GM18870 (cell line): ENCODE measurements around the gene RPTOR.
"Not testable (repeated sequence)": the region's sequence is repeated elsewhere in the genome, so short reads cannot be mapped to it uniquely, and the experiment has no call there.

Experiments used
- ATAC-seq: cut with Tn5 transposase; IDR thresholded peaks from one replicate; pipeline ENCODE4 v1.9.1; 2021; ENCODE audit warnings: moderate library complexity; ENCODE audit not compliant: unreplicated experiment

Gene RPTOR

DNA sequence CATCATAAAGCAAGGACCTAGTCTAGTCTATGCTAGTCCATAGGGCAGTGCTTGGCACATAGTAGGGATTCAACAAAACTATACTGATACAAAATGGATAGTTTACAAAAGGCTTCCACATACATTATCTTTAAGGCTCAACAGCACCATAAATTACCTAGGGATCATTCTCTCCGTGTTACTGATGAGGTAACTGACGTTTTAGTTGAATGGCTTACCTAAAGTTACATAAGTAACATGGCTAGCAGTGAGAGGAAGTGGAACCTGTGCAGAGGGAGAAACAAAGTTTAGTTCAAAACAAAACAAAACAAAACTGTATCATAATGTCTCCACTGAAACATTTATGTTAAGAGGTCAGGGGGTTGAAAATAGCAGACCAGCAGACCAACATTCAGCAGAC, 7.9 kb downstream of the RPTOR start:
- ATAC-seq = no peak

DNA sequence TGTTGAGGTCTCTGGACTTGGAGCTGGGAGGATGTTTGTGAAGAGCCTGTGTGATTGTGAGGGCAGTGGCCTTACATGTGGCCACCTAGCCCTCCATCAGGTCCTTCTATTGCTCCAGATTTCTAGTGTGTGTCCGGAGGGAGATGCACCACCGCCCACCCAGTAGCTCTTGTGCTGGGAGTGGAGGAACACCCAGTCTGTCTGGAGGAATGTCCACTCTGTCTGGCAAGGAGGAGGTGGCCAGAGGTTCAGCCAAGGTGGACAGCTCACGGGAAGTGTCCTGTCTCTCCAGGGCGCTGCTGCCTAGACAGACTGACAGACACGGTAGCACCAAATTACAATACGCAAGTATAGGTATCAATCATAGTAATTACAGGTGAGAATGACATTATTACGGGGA, 10.6 kb downstream of the RPTOR start:
- no peak for ATAC-seq

DNA sequence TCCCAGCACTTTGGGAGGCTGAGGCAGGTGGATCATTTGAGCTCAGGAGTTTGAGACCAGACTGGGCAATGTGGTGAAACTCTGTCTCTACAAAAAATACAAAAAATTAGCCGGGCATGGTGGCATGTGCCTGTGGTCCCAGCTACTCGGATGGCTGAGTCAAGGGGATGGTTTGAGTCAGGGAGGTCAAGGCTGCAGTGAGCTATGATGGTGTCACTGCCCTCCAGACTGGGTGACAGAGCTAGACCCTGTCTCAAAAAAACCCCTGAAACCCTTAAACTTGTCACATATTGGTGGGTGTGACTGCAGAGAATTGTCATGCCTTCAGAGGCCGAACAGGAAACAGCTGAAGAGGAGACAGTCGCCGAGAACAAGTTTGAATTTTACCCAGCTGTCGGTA, 13.4 kb downstream of the RPTOR start:
- no peak for ATAC-seq

DNA sequence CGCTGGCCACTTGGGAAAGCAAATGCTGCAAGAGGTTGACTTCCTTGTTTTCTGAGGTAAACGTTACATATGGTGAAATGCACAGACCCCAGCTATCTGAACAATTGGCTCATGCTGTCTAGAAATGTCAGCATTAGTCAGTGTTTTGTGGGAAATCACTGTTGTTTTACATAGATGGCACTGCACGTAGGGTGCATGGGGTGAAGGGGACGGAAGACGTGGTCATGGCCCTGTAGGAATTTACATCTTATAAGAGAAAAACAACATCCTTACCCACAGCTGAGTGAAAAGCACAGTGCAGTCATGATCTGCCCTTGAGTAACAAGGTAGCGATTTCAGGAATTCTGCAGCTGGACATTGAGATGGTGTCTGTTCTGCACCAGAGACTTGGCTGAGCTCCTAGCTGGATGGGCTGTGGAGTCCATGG, 15.2 kb downstream of the RPTOR start:
- no peak for ATAC-seq

DNA sequence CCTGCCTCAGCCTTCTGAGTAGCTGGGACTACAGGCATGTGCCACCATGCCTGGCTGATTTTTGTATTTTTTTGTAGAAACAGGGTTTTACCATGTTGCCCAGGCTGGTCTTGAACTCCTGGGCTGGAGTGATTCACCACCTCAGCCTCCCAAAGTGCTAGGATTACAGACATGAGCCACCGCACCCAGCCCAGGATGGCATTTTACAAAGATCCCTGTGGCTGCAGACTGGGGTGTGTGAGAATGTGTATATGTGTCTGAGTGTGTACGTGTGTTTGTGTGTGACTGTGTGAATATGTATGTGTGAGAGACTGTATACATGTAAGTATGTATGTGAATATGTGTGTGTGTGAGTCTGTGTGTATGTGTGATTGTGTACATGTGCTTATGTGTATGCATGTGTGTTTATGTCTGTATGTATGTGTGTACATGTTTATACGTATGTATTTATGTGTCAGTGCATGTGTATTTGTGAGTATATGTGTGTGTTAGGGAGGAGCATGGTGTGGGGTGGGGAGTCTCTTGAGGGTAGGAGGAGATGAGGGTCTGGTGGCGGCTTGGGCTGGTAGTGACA, 17.0 kb downstream of the RPTOR start:
- ATAC-seq = no peak

DNA sequence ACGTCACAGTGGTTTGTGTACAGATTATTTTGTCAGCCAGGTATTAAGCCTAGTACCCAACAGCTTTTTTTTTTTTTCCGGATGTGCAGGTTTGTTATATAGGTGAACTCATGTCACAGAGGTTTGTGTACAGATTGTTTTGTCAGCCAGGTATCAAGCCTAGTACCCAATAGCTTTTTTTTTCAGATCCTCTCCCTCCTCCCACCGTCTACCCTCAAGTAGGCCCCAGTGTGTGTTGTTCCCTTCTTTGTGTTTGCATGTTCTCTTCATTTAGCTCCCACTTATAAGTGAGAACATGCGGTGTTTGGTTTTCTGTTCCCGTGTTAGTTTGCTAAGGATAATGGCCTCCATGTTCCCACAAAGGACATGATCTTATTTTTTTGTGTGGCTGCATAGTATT, 19.9 kb downstream of the RPTOR start:
- no peak for ATAC-seq

DNA sequence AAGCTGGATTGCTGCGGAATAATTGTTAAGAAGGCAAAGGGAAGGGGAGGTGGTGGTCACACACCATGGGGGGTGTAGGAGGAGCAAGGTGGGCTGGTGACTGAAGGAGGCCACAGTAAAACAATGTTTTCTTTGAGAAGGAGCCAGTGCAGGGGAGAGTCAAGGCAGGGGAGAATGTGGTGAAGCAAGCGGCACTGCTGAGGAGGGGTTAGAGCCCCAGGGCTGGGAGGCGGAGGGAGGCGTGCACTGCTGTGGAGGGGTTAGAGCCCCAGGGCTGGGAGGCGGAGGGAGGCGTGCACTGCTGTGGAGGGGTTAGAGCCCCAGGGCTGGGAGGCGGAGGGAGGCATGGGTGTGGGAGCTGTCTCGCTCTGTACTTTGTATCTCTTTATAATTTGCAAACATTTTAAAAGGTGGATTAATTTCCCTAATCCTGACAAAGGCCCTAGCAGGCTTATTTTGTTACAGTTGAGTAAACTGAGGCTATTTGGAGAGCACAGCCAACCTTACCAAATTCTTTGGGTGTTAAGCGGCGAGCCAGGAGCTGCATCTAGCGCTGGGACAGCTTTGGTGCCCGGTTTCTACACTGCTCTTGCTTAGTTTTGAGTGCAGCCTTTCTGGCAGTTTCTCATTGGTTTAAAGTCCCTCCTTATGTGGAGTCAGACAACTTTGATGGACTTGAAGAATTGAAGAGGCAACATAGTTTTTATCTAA, 20.9 kb downstream of the RPTOR start:
- no peak for ATAC-seq

DNA sequence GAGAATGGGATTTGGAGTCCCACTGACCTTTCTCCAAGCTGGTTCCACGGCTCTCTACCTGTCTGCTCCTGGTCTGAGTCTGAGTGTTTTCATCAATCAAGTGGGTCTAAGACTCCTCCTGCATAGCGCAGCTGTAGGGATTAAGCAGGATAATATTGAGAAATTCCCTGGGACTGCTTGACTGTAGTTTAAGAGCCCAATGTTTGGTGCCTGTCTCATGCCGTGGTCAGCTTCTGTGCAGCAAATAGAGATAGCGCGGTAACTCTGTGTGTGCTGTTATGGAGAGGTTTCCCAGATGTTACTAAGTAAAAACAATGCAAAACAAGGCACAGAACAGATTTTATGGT, 21.4 kb downstream of the RPTOR start:
- ATAC-seq = no peak

DNA sequence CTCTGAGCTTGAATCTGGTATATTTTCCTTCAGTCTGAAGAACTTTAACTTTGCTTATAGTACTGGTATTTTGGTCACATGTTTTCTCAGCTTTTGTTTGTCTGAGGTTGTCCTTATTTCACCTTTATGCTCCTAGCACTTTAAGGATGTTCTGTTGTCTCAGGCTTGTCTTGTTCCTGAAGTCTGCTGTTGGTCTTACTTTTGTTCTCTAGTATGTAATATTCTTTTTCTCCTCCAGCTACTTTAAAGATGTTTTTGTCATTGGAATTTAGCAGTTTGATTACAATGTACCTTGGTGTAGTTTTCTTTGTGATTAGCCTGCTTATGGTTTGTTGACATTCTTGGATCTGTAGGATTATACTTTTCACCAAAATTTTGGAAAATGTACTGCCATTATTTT, 23.6 kb downstream of the RPTOR start:
- no peak for ATAC-seq

DNA sequence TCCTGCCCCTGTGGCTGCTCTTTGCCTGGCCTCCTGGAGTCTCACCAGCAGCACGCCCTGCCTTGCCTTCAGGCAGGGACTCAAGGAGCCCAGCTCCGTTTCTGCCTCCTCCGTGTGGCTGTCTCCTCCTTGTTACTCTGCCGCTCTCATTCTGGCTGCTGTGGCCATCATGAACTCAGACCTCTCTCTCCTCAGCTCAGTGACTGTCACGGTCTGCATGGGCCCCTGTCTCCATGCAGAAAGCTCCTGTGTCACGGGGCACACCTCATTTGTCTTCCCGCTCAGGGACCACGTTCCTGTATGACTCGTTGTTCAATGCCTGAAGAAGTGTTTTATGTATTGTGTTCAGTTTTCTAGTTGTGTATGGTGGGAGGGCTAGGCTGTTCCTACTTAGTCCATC, 25.3 kb downstream of the RPTOR start:
- ATAC-seq = no peak

DNA sequence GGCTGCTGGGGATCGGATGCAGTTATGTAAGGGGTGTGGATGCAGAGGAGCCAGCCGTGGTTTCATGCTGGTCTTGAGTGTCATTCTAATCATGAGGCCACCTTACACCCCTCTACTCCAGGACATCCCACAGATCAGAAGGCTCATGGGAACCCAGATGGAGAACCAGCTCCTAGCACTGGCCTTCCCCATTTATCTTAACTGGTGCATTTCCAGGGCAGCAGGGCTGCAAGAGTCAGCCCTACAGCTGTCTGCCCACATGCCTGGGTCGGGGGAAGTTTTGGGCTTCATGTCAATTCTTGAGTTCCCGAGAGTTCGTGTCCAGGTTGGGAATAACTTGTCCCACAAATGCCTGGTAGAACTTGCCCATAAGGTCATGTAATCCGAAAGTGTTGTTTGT, 29.1 kb downstream of the RPTOR start:
- no peak for ATAC-seq

DNA sequence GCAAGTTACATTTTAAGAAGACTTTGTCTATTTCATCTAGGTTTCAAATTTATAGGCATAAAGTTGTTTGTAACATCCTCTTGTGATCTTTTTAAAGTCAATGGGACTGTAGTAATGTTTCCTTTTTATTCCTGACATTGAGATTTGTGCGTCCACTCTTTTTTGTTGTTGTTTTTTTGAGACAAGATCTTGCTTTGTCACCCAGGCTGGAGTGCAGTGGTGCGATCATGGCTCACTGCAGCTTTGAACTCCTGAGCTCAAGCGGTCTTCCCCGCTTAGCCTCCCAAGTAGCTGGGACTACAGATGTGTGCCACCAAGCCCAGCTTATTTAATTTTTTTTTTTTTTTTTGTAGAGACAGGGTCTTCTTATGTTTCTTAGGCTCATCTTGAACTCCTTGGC, 29.9 kb downstream of the RPTOR start:
- ATAC-seq = no peak

DNA sequence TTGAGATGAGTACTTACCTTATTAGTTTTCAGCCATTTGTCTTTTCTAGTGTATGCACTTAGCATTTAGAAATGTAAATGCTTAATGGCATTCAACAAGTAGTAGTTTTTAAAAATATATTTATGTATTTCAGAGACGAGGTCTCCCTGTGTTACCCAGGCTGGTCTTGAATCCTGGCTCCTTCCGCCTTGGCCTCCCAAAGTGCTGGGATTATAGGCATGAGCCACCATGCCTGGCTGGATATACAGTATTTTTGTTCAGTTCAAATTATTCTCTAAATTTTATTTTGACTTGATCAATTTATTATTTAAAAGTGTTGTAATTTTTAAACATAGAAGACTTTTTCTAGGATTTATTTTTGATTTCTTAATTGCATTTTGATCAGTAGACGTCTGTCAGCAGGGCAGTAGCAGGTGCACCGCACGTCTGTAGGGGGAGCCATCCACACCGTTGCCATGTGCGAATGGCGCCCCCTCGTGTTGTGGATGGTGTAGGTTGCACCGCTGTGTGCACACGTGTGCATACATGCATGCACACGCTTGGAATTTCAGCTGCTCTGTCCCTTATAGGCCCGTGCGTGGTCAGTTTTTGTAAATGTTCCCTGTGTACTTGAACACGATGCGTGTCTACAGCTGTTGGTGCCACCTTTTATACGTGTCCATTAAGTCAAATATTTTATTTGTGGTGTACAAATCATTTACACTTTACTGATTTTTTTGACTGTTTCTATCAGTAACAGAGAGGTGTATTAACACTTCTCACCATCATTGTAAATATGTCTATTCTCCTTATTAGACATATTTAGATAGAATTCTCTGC, 30.6 kb downstream of the RPTOR start:
- no peak for ATAC-seq

DNA sequence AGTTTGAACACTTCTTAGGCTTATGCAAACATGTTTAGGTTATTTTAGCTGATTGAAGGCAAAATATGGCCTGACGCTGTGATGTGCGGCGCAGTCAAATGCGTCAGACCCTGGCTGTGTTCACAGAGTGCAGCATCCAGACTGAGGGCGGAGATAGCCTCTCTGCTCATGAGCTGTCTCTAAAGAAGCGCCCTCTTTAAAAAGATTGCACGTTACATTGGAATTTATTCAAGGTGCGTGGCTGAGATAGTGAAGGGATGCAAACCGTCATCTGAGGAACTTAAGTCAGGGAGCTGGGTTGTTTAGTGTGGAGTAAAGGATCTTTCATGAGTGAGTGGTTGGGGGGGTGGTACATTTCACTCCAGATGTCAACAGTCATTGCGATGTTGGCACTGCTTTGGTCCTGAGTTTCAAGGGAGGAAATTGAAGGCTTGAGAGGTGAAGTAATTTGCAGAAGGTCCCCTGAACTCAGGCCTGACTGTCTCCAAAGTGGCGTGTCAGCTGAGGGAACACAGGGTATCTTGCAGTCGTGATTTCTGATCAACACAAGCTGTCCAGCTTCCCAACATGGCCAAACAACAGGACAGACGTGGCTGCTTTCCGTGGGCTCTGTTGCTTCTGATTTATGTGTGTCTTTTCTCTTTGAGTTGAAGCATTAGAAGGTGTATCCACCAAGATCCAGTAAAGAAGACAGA, 33.4 kb downstream of the RPTOR start:
- ATAC-seq = no peak

DNA sequence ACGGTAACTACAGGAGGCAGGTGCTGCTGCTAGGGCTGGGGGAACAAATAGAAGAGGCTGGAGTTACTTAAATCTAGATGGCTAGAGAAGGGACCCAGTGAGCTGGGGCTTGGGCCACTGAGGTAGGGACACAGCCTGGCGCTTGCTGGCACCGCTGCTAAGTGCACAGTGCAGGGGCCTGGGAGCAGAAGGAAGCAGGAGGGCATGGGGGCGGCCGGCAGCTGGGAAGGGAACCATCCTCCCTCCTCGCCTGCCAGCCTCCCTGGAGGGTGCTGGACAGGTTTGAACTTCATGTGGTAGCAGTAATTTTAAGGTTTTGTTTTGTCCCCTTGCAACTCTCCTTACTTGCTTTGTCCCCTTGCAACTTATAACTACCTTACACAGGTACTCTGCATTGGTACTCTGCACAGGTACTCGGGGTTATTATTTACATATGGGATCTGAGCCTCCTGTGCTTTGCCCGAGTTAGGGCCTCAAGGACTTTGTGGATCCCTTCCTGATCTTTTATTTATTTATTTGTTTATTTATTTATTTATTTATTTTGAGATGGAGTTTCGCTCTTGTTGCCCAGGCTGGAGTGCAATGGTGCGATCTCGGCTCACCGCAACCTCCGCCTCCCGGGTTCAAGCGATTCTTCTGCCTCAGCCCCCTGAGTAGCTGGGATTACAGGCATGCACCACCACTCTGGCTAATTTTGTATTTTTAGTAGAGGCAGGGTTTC, 34.2 kb downstream of the RPTOR start:
- not testable (repeated sequence) for ATAC-seq

DNA sequence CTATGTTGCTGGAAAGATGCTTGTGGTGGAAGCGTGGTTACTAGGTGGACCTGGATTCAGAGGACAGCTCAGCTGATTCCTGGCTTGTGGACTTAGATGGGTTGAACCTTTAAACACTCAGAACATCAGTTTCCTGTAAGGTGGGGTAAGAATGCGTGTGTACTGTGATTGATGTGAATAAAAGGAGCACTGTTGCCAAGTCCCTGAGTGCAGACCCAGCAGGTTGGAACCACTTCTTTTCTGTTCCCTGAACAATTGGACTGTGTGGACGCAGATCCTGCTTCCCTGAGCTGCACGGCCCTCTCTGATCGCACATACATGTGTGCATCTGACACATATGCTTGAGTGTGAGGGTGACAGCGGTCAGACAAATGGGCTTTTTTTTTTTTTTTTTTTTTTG, 37.5 kb downstream of the RPTOR start:
- ATAC-seq = no peak

DNA sequence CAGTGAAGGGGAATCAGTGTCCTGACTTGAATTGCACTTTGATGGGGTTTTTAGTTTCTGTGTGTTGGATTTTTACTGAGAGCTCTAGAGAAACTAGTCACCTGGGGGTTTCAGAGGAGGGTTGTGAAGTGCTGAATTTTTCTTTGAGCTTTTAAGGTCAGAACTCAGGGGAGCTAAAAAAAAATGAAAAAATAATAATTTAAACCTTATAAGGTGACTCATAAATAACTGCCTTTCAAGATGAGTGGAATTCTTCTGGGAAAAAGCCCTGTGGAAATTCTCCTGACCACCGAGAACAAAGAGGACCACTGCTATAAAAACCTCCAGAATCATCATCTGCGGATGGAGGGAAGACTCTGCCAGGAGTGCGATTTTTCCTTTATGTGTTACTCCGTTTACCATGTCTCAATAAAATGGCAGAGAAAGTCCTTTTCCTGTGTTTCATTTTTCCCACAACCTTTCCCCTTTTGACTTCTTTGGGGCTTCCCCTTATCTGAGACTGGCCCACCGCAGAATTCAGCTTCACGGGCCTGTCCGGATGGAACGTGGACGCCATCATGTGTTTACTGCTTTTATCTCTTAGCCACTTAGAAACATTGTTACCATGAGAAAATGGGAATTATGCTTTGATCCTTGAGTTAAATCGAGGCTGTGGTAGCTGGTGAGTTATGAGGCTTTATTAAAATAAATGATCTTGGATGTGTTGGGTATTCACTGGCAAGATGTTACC, 39.7 kb downstream of the RPTOR start:
- ATAC-seq = no peak

DNA sequence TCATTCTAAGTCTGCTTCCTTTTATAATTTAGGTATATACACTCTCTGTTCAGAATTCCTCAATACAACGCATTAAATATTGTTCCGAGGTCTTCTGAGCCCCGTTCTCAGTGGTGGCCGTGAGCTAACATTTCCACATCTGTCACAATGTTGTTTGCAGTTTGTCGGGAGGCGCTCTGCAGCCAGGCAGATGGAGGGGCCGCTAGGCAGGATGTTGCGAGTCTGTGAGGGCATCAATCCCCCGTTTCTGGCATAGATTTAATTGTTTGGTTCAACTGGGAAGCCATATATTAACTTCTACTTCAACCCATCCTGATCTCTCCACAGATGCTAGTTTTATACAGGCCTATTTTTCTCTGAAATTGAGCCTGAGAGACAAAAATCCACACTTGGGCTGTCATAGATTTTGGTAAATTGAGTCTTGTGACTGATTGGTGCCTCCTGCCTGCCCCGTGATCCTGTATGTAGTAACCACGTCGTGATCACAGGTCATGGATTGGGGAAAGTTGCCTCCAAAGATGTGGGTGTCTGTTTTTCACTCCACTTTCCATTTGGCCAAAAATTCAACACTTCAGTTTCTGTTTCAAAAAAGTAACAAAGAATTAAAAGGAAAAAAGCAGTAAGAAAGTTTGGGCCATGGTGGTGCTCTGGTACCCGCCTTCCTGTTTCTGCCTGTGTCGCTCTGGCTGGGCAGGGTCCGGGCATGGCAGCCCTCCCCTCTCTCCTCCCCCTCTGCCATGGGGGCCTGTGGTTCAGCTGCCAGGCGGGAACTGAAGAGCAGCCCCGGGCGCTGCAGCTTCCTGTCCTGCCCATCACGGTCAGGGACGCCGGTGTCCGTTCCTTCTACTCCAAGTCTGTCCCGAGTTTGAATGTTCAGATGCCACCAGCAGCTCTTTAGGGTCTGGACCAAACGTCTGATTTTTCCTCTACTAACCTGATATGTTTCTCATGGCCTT, 41.5 kb downstream of the RPTOR start:
- ATAC-seq = no peak

DNA sequence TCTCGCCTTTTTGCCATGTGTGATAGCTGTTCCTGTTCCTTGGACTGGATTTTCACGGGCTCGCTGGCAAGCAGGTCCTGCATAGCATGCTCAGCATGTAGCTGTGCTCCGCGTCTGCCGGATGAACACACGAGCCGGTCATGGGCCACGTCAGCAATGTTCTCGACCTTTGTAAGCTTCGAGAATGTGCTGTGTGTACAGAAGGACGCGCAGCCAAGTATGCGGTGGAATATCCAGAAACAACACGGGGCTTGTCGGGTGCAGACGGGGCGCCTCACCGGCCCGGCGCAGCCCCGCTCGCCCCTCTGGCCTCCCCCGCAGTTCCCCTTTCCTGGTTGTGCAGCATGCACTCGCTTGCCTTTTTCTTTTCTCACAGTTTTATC, 42.2 kb downstream of the RPTOR start:
- ATAC-seq = no peak
